ENCODE measurements around the gene VANGL1.

The VANGL1 gene

DNA sequence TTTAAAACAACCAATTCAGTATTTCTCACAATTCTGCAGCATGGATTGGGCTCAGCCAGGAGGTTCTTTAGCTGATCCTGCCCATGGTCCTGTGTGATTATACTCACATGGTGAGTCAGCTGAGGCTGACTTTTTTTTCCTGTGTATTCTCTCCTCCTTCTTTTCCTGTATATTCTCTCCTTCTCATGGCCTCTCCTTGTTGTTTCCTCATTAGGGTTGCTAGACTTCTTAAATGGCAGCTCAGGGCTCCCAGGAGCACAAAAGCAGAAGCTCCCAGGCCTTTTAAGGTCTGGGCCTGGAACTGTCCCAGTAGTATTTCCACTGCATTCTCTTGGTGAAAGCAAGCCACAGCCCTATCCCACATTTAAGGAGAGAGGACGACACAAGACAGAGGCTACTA is 26.8 kb downstream of the VANGL1 start:
- Histone ChIP-seq H3K27ac (ENCODE audit: low read length) (no peak overlapping the region), H3K27me3 (ENCODE audit: low read depth, low read length) (no peaks in the 10 kb centered on the region), H3K9me3 (ENCODE audit: insufficient read depth, low read length) (no peaks in the 10 kb centered on the region), H3K4me1 (ENCODE audit: low read length) (no peaks in the 10 kb centered on the region), H3K36me3 (replicated peaks; ENCODE audit: low read depth, low read length) (no peaks in the 10 kb centered on the region), H3K79me2 (ENCODE audit: low read length) (no peaks in the 10 kb centered on the region), H3K4me3 (ENCODE audit: low read length) (no peak overlapping the region), H3K4me2 (ENCODE audit: low read length) (no peak overlapping the region), H2AFZ (ENCODE audit: low read depth, low read length) (no peak overlapping the region), H3K9ac (ENCODE audit: low read length) (no peak overlapping the region), H4K20me1 (ENCODE audit: insufficient read depth, low read length) (no peaks in the 10 kb centered on the region)
- TF ChIP-seq, protein P1, sequence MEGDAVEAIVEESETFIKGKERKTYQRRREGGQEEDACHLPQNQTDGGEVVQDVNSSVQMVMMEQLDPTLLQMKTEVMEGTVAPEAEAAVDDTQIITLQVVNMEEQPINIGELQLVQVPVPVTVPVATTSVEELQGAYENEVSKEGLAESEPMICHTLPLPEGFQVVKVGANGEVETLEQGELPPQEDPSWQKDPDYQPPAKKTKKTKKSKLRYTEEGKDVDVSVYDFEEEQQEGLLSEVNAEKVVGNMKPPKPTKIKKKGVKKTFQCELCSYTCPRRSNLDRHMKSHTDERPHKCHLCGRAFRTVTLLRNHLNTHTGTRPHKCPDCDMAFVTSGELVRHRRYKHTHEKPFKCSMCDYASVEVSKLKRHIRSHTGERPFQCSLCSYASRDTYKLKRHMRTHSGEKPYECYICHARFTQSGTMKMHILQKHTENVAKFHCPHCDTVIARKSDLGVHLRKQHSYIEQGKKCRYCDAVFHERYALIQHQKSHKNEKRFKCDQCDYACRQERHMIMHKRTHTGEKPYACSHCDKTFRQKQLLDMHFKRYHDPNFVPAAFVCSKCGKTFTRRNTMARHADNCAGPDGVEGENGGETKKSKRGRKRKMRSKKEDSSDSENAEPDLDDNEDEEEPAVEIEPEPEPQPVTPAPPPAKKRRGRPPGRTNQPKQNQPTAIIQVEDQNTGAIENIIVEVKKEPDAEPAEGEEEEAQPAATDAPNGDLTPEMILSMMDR (IDR thresholded peaks at IDR 0.05; ENCODE audit: low read depth, low read length), result no peak
- no peak for TF ChIP-seq EZH2phosphoT487 (IDR thresholded peaks at IDR 0.05; ENCODE audit: low read depth)

DNA sequence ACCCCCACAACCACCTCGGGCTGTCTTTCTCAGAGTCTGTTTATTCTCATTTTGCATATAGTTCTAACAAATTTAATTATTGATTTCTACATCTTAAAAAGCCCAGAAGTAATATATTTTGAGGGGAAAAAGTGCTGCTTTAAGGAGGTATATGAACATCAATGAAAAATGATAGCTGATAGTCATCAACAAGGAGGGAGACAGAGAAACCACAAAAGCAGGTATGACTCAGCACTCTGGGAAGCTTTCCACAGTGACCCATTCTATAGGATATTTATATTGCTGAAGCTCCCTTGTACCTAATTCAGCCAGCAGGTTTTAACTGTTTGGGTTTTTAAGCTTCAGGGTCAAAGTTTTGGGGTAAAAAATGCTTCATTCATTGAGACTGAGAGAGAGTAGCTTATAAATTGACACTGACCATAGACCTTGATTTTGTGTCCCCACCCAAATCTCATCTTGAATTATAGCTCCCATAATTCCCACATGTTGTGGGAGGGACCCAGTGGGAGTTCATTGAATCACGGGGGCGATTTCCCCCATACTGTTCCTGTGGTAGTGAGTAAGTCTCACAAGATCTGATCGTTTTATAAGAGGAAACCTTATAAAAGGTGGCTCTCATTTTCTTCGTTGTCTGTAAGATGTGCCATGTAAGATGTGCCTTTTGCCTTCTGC is 27.4 kb downstream of the VANGL1 start:
- no peak overlapping the region for H3K27ac ChIP-seq (ENCODE audit: low read length)
- H3K4me3 ChIP-seq (ENCODE audit: low read length), result no peak overlapping the region
- H4K20me1 ChIP-seq (ENCODE audit: insufficient read depth, low read length), result no peaks in the 10 kb centered on the region
- TF ChIP-seq, protein P1 (IDR thresholded peaks at IDR 0.05; ENCODE audit: low read depth, low read length), result no peak
- TF ChIP-seq EZH2phosphoT487 (IDR thresholded peaks at IDR 0.05; ENCODE audit: low read depth), result no peak
- no peaks in the 10 kb centered on the region for H3K27me3 ChIP-seq (ENCODE audit: low read depth, low read length)
- H2AFZ ChIP-seq (ENCODE audit: low read depth, low read length), result no peak overlapping the region
- no peaks in the 10 kb centered on the region for H3K79me2 ChIP-seq (ENCODE audit: low read length)
- H3K4me1 ChIP-seq (ENCODE audit: low read length), result peaks cover 4% of the 10 kb centered on the region; the same call in 1 of the 2 replicates
- no peak overlapping the region for H3K9ac ChIP-seq (ENCODE audit: low read length)
- no peaks in the 10 kb centered on the region for H3K9me3 ChIP-seq (ENCODE audit: insufficient read depth, low read length)
- no peak overlapping the region for H3K4me2 ChIP-seq (ENCODE audit: low read length)
- H3K36me3 ChIP-seq (replicated peaks; ENCODE audit: low read depth, low read length), result no peaks in the 10 kb centered on the region

DNA sequence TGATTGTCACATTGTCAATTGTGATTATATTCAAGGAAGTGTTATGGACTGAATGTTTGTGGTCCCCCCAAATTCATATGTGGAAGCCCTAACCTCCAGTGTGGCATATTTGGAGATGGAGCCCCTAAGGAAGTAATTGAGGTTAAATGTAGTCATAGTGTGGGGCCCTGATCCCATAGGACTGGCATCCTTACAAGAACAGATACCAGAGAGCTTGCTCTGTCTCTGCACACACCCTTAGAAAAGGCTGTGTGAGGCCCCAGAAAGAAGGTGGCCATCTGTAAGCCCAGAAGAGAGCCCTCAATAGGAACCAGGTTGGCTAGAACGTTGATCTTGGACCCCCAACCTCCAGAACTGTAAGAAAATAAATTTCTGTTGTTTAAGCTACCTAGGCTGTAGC is 28.1 kb downstream of the VANGL1 start:
- Histone ChIP-seq H3K9me3 (ENCODE audit: insufficient read depth, low read length) (no peaks in the 10 kb centered on the region), H3K27ac (ENCODE audit: low read length) (no peak overlapping the region), H3K79me2 (ENCODE audit: low read length) (no peaks in the 10 kb centered on the region), H3K9ac (ENCODE audit: low read length) (no peak overlapping the region), H3K36me3 (replicated peaks; ENCODE audit: low read depth, low read length) (no peaks in the 10 kb centered on the region), H3K4me2 (ENCODE audit: low read length) (no peak overlapping the region), H3K4me3 (ENCODE audit: low read length) (no peak overlapping the region), H3K27me3 (ENCODE audit: low read depth, low read length) (no peaks in the 10 kb centered on the region), H4K20me1 (ENCODE audit: insufficient read depth, low read length) (no peaks in the 10 kb centered on the region), H2AFZ (ENCODE audit: low read depth, low read length) (no peak overlapping the region), H3K4me1 (ENCODE audit: low read length) (peaks cover 4% of the 10 kb centered on the region; the same call in 1 of the 2 replicates)
- TF ChIP-seq, protein P1 (IDR thresholded peaks at IDR 0.05; ENCODE audit: low read depth, low read length), result no peak
- TF ChIP-seq EZH2phosphoT487 (IDR thresholded peaks at IDR 0.05; ENCODE audit: low read depth), result no peak

DNA sequence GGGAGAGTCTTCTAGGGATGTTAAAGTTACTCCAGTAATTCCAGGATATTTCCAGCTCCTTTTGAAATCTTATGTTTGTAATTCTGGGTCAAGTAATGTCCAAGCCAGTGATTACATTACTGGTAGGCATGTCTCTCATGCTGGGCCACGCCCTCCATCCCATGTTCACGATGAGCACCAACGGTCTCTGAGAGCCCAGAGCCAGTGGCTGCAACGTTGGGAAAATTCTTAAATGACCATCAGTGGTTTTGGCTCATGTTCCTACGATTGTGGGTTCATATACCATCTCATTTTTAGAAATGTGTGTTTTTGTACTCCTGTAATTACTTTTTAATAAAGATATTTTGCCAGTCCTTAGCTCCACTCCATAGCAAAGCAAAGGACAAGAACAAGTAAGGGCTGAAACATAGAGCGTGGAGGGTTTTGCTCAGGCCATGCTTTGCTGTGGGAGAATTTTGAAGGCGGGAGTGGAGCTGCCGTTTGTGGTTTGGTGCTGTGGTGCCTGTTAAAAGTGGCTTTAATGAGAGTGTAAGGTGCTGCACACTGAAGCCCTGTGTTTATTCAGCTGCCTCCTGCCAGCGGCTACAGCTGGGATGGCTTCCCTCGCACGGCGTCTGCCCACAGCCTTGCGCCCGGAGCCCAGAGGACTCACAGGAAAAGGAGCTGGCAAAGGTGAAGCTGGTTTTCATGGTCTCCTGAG is 28.9 kb downstream of the VANGL1 start:
- peaks cover 4% of the 10 kb centered on the region; the same call in 1 of the 2 replicates for H3K4me1 ChIP-seq (ENCODE audit: low read length)
- no peaks in the 10 kb centered on the region for H3K27me3 ChIP-seq (ENCODE audit: low read depth, low read length)
- no peaks in the 10 kb centered on the region for H4K20me1 ChIP-seq (ENCODE audit: insufficient read depth, low read length)
- TF ChIP-seq, protein P1 (IDR thresholded peaks at IDR 0.05; ENCODE audit: low read depth, low read length), result no peak
- TF ChIP-seq EZH2phosphoT487 (IDR thresholded peaks at IDR 0.05; ENCODE audit: low read depth), result no peak
- H2AFZ ChIP-seq (ENCODE audit: low read depth, low read length), result no peak overlapping the region
- no peak overlapping the region for H3K4me3 ChIP-seq (ENCODE audit: low read length)
- no peak overlapping the region for H3K9ac ChIP-seq (ENCODE audit: low read length)
- H3K79me2 ChIP-seq (ENCODE audit: low read length), result no peaks in the 10 kb centered on the region
- no peaks in the 10 kb centered on the region for H3K9me3 ChIP-seq (ENCODE audit: insufficient read depth, low read length)
- no peaks in the 10 kb centered on the region for H3K36me3 ChIP-seq (replicated peaks; ENCODE audit: low read depth, low read length)
- H3K4me2 ChIP-seq (ENCODE audit: low read length), result no peak overlapping the region
- H3K27ac ChIP-seq (ENCODE audit: low read length), result no peak overlapping the region
